ENCODE results near the gene PRELP. TPM values are rescaled to one million over a fixed set of nuclear protein-coding genes. Genes with fewer than 3 reads are reported as not detected.
A peak's percentile ranks its signal among the peaks of the same experiment; 100 is the strongest.

PRELP gene
- total RNA-seq, 1 donor from 2014 or later, result 0.07 TPM

- no peak for FAIRE-seq
- H3K27ac Mint-ChIP-seq (ENCODE audit: unreplicated experiment), result no peak overlapping the region
Measured at GRCh38 chr1:203505526-203506204, 30.1 kb downstream of the PRELP start.

GRCh38 chr1:203506858-203507626, 31.4 kb downstream of the PRELP start:
- Mint-ChIP-seq H3K27me3 (ENCODE audit: low read depth, unreplicated experiment) (peaks cover 15% of the 10 kb centered on the region), H3K9me3 (ENCODE audit: unreplicated experiment) (no peaks in the 10 kb centered on the region), H3K36me3 (ENCODE audit: low read depth, unreplicated experiment) (no peaks in the 10 kb centered on the region), H3K27ac (ENCODE audit: unreplicated experiment) (peak overlapping the region; percentile 72), H3K4me1 (ENCODE audit: low read depth, unreplicated experiment) (peaks cover 38% of the 10 kb centered on the region), H3K4me3 (ENCODE audit: unreplicated experiment) (no peak overlapping the region)
- Histone ChIP-seq H3K27me3 (ENCODE audit: insufficient read depth, low read length) (peaks cover 4% of the 10 kb centered on the region), H3K9me3 (ENCODE audit: insufficient read depth, low read depth, low read length) (no peaks in the 10 kb centered on the region), H3K27ac (ENCODE audit: low read depth, low read length) (no peak overlapping the region), H3K4me1 (ENCODE audit: insufficient read depth, low read length) (peaks cover 24% of the 10 kb centered on the region), H3K4me2 (ENCODE audit: low read length) (no peak overlapping the region), H3K4me3 (ENCODE audit: insufficient read depth, low read depth, low read length) (no peak overlapping the region), H3K9ac (ENCODE audit: low read length) (no peak overlapping the region), H4K20me1 (ENCODE audit: insufficient read depth, low read length) (no peaks in the 10 kb centered on the region), H3K36me3 (ENCODE audit: insufficient read depth, low read length) (no peaks in the 10 kb centered on the region), H3K79me2 (ENCODE audit: insufficient read depth, low read length) (no peaks in the 10 kb centered on the region), H2AFZ (ENCODE audit: low read depth, low read length) (no peak overlapping the region)
- TF ChIP-seq EZH2 (IDR thresholded peaks at IDR 0.05; ENCODE audit: insufficient read depth, low read length) (no peak), CTCF (IDR thresholded peaks at IDR 0.05; ENCODE audit: insufficient read depth, low read depth, low read length) (no peak)
- no peak for FAIRE-seq
- no peak for DNase-seq (ENCODE audit: low read depth)

More at GRCh38 chr1:203505526-203506204, 30.1 kb downstream of the PRELP start:
- Histone ChIP-seq H3K79me2 (ENCODE audit: insufficient read depth, low read length) (no peaks in the 10 kb centered on the region), H3K4me3 (ENCODE audit: insufficient read depth, low read depth, low read length) (no peak overlapping the region), H3K4me1 (ENCODE audit: insufficient read depth, low read length) (peaks cover 21% of the 10 kb centered on the region), H3K9ac (ENCODE audit: low read length) (no peak overlapping the region), H2AFZ (ENCODE audit: low read depth, low read length) (no peak overlapping the region), H3K27ac (ENCODE audit: low read depth, low read length) (no peak overlapping the region), H4K20me1 (ENCODE audit: insufficient read depth, low read length) (no peaks in the 10 kb centered on the region), H3K4me2 (ENCODE audit: low read length) (no peak overlapping the region), H3K9me3 (ENCODE audit: insufficient read depth, low read depth, low read length) (no peaks in the 10 kb centered on the region), H3K27me3 (ENCODE audit: insufficient read depth, low read length) (peaks cover 4% of the 10 kb centered on the region), H3K36me3 (ENCODE audit: insufficient read depth, low read length) (no peaks in the 10 kb centered on the region)
- Mint-ChIP-seq H3K4me3 (ENCODE audit: unreplicated experiment) (no peak overlapping the region), H3K4me1 (ENCODE audit: low read depth, unreplicated experiment) (peaks cover 38% of the 10 kb centered on the region), H3K9me3 (ENCODE audit: unreplicated experiment) (no peaks in the 10 kb centered on the region), H3K27me3 (ENCODE audit: low read depth, unreplicated experiment) (peaks cover 21% of the 10 kb centered on the region), H3K36me3 (ENCODE audit: low read depth, unreplicated experiment) (no peaks in the 10 kb centered on the region)
- DNase-seq (ENCODE audit: low read depth), result no peak
- TF ChIP-seq CTCF (IDR thresholded peaks at IDR 0.05; ENCODE audit: insufficient read depth, low read depth, low read length) (no peak), EZH2 (IDR thresholded peaks at IDR 0.05; ENCODE audit: insufficient read depth, low read length) (no peak)

Measured in astrocyte (in vitro differentiated cells and primary cell).